ENCODE measurements around the gene S1PR3. TPM values are rescaled to one million over a fixed set of nuclear protein-coding genes. Genes with fewer than 3 reads are reported as not detected.

The S1PR3 gene
- total RNA-seq, 5 donors from 2014 or later (not counting 1 experiment from before 2014, with no cell fraction given) = 0.07 to 0.23 (median 0.12) TPM

DNA sequence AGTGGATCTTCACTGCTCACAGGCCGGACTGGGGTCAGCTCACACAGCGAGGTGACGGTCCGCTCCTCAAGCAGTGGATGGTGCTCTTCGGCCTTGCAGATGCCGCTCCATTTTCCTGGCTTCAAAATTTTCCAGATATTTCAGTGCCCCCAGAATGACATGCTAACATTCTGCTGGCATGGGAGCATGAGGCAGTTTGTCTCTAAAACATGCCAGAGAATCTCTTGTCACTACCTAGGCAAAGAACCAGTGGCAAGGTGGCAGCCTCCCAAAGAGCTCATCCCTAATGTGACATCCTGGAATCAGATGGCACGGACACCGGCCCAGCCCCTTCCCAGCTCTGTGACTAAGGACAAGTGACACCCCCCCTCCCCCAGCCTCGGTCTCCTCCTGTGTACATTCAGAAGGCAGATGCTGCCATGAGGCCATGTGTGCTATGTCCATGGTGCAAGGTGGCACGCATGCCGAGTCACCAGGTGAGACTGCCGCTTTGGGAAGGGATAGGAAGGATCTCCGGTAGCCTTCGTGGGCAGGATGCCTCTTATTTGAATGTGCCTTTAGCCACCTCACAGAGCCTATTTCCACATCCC lies 2.7 kb downstream of the S1PR3 start:
- H3K27ac Mint-ChIP-seq = no peak overlapping the region
- Histone ChIP-seq H3K36me3 (ENCODE audit: control insufficient read depth in 2 of 2, extremely low read depth in 1 of 2, insufficient read depth in 1 of 2, low read length in 1 of 2) (no peaks in the 10 kb centered on the region), H3K4me1 (ENCODE audit: control insufficient read depth in 1 of 2, extremely low read depth in 1 of 2, insufficient read depth in 2 of 2, low read length in 2 of 2) (peaks cover 6 to 22% of the 10 kb centered on the region in 2 experiments), H3K27ac (ENCODE audit: low read length) (no peak overlapping the region), H3K9me3 (no peaks in the 10 kb centered on the region), H3K4me3 (ENCODE audit: control insufficient read depth in 1 of 2, extremely low read depth in 1 of 2, low read length in 1 of 2) (no peak overlapping the region), H3K27me3 (replicated peaks in 1 of 2; ENCODE audit: control insufficient read depth in 2 of 2, extremely low read depth in 1 of 2, insufficient read depth in 2 of 2, low read length in 1 of 2) (peaks cover 0 to 35% of the 10 kb centered on the region in 2 experiments)
- 95% methylated on average over 6 of the region's 14 CpGs for WGBS (ENCODE audit: insufficient coverage)
- H3K36me3 Mint-ChIP-seq = no peaks in the 10 kb centered on the region
- DNase-seq (no peak), ATAC-seq (replicated peaks in 1 of 4) (no peak)
- no peak overlapping the region for H3K4me3 Mint-ChIP-seq
- H3K27me3 Mint-ChIP-seq = peaks cover 42 to 51% of the 10 kb centered on the region in 2 donors
- CTCF ChIA-PET = interaction anchor here in 1 of 2 donors (0.6 kb wide), 1 partner anchor 131 kb away, joined by 4 read pairs; no protein-coding TSS in a partner anchor
- POLR2A ChIA-PET = no interaction called here
- H3K9me3 Mint-ChIP-seq = no peaks in the 10 kb centered on the region
- peaks cover 14 to 23% (median 21%) of the 10 kb centered on the region in 3 donors for H3K4me1 Mint-ChIP-seq

DNA sequence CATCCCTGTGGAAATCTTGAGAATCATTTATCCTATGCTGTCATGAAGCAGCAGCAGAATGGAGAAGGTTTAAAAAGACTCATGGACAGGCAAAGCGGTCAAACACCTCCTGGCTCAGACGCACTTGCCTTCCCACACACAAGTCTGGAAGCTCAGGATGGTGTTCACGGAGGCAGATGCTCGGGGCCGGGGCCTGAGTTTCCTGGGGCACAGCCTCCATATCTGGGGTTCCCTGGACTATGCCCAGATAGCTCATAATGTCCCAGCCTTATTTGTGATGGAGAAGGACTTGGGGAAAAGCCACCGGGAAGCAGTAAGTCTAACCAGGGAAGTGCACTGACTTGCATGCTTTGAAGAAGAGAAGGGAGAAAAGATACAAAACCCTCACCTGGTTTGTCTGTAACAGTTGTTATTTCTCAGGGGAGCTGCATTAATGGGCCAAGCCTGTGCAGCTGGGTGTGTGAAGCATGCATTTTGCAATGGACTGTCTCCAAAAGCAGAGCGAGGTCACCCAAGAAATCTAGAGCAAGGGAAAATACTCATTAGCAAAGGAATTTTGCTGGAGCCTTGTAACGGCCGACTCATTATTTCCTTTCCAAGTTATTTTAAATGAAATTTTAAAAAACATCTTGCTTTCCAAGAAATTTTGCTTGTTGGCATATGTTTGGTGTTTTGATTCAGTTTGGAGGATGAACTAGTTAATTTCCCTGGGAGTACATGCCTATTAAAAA lies 3.4 kb downstream of the S1PR3 start:
- H3K27ac Mint-ChIP-seq = no peak overlapping the region
- Histone ChIP-seq H3K4me1 (ENCODE audit: control insufficient read depth in 1 of 2, extremely low read depth in 1 of 2, insufficient read depth in 2 of 2, low read length in 2 of 2) (peaks cover 6 to 18% of the 10 kb centered on the region in 2 experiments), H3K36me3 (ENCODE audit: control insufficient read depth in 2 of 2, extremely low read depth in 1 of 2, insufficient read depth in 1 of 2, low read length in 1 of 2) (no peaks in the 10 kb centered on the region), H3K9me3 (no peaks in the 10 kb centered on the region), H3K27me3 (replicated peaks in 1 of 2; ENCODE audit: control insufficient read depth in 2 of 2, extremely low read depth in 1 of 2, insufficient read depth in 2 of 2, low read length in 1 of 2) (peaks cover 0 to 35% of the 10 kb centered on the region in 2 experiments), H3K4me3 (ENCODE audit: control insufficient read depth in 1 of 2, extremely low read depth in 1 of 2, low read length in 1 of 2) (no peak overlapping the region), H3K27ac (ENCODE audit: low read length) (no peak overlapping the region)
- no peaks in the 10 kb centered on the region for H3K9me3 Mint-ChIP-seq
- no peak overlapping the region for H3K4me3 Mint-ChIP-seq
- ChIA-PET CTCF (interaction anchor here in 1 of 2 donors (0.6 kb wide), 1 partner anchor 132 kb away, joined by 4 read pairs; no protein-coding TSS in a partner anchor), POLR2A (no interaction called here)
- DNase-seq (no peak), ATAC-seq (replicated peaks in 1 of 4) (no peak)
- H3K36me3 Mint-ChIP-seq = no peaks in the 10 kb centered on the region
- peaks cover 7 to 16% (median 14%) of the 10 kb centered on the region in 3 donors for H3K4me1 Mint-ChIP-seq
- peaks cover 37 to 44% of the 10 kb centered on the region in 2 donors for H3K27me3 Mint-ChIP-seq
- 83% methylated on average over 2 of the region's 9 CpGs for WGBS (ENCODE audit: insufficient coverage)

DNA sequence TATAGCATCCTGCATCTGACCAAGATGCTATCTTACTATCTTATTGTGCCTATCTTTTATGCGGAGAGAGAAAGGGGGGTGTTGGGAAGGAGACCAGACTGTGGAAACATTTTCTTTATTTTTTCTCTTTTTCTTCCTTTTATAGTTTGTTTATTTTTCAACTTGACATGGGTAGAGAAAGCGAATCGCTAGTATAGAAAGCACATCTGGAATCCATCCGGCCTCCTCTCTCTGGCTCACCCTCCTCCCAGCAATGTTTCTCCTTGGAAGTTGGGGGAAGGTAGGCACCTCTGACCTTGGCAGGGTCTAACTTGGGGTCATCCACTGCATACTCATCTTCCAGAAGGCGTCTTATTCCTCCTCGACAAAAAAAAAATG lies 3.9 kb downstream of the S1PR3 start:
- Histone ChIP-seq H3K27ac (ENCODE audit: low read length) (no peak overlapping the region), H3K4me3 (ENCODE audit: control insufficient read depth in 1 of 2, extremely low read depth in 1 of 2, low read length in 1 of 2) (no peak overlapping the region), H3K36me3 (ENCODE audit: control insufficient read depth in 2 of 2, extremely low read depth in 1 of 2, insufficient read depth in 1 of 2, low read length in 1 of 2) (no peaks in the 10 kb centered on the region), H3K9me3 (no peaks in the 10 kb centered on the region), H3K4me1 (ENCODE audit: control insufficient read depth in 1 of 2, extremely low read depth in 1 of 2, insufficient read depth in 2 of 2, low read length in 2 of 2) (peaks cover 6 to 12% of the 10 kb centered on the region in 2 experiments), H3K27me3 (replicated peaks in 1 of 2; ENCODE audit: control insufficient read depth in 2 of 2, extremely low read depth in 1 of 2, insufficient read depth in 2 of 2, low read length in 1 of 2) (peaks cover 0 to 30% of the 10 kb centered on the region in 2 experiments)
- Mint-ChIP-seq H3K4me3 (no peak overlapping the region), H3K9me3 (no peaks in the 10 kb centered on the region), H3K27me3 (peaks cover 35 to 41% of the 10 kb centered on the region in 2 donors), H3K4me1 (peaks cover 7 to 11% (median 9%) of the 10 kb centered on the region in 3 donors), H3K27ac (no peak overlapping the region), H3K36me3 (no peaks in the 10 kb centered on the region)
- ATAC-seq (replicated peaks in 1 of 4) = no peak
- CTCF ChIA-PET = no interaction called here
- no peak for DNase-seq
- WGBS (ENCODE audit: insufficient coverage) = no CpG with 5 or more reads among the region's 6 CpGs
- POLR2A ChIA-PET = no interaction called here

DNA sequence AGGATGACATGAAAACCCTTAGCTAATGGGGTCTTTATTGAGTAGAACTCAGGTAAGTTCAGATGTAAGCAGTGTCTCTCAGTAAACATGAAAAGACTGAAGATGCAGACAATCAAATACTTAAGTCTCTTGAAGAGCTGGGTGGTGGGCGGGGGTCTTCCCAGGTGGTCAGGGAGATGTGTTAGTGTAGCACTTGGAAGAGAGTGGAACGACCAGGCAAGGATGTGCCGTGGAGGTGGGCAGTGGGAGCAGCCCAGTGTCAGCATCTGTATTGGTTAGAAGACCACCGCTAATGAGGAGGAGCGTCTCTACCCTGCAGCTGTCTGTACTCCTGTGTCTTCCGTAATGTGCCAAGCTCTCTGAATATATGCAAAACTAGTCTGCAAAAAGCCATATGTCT lies 4.4 kb downstream of the S1PR3 start:
- no peak overlapping the region for H3K4me3 Mint-ChIP-seq
- ChIA-PET POLR2A (no interaction called here), CTCF (no interaction called here)
- H3K27me3 ChIP-seq (replicated peaks in 1 of 2; ENCODE audit: control insufficient read depth in 2 of 2, extremely low read depth in 1 of 2, insufficient read depth in 2 of 2, low read length in 1 of 2) = peaks cover 0 to 26% of the 10 kb centered on the region in 2 experiments
- no peak overlapping the region for H3K27ac ChIP-seq (ENCODE audit: low read length)
- peaks cover 6 to 9% (median 7%) of the 10 kb centered on the region in 3 donors for H3K4me1 Mint-ChIP-seq
- peaks cover 31 to 37% of the 10 kb centered on the region in 2 donors for H3K27me3 Mint-ChIP-seq
- H3K27ac Mint-ChIP-seq = no peak overlapping the region
- H3K9me3 ChIP-seq = no peaks in the 10 kb centered on the region
- H3K4me3 ChIP-seq (ENCODE audit: control insufficient read depth in 1 of 2, extremely low read depth in 1 of 2, low read length in 1 of 2) = no peak overlapping the region
- WGBS (ENCODE audit: insufficient coverage) = 78% methylated on average over 5 of the region's 6 CpGs
- ATAC-seq (replicated peaks in 1 of 4) = no peak
- no peaks in the 10 kb centered on the region for H3K9me3 Mint-ChIP-seq
- H3K36me3 Mint-ChIP-seq = no peaks in the 10 kb centered on the region
- peaks cover 6 to 10% of the 10 kb centered on the region in 2 experiments for H3K4me1 ChIP-seq (ENCODE audit: control insufficient read depth in 1 of 2, extremely low read depth in 1 of 2, insufficient read depth in 2 of 2, low read length in 2 of 2)
- DNase-seq = no peak
- H3K36me3 ChIP-seq (ENCODE audit: control insufficient read depth in 2 of 2, extremely low read depth in 1 of 2, insufficient read depth in 1 of 2, low read length in 1 of 2) = no peaks in the 10 kb centered on the region

DNA sequence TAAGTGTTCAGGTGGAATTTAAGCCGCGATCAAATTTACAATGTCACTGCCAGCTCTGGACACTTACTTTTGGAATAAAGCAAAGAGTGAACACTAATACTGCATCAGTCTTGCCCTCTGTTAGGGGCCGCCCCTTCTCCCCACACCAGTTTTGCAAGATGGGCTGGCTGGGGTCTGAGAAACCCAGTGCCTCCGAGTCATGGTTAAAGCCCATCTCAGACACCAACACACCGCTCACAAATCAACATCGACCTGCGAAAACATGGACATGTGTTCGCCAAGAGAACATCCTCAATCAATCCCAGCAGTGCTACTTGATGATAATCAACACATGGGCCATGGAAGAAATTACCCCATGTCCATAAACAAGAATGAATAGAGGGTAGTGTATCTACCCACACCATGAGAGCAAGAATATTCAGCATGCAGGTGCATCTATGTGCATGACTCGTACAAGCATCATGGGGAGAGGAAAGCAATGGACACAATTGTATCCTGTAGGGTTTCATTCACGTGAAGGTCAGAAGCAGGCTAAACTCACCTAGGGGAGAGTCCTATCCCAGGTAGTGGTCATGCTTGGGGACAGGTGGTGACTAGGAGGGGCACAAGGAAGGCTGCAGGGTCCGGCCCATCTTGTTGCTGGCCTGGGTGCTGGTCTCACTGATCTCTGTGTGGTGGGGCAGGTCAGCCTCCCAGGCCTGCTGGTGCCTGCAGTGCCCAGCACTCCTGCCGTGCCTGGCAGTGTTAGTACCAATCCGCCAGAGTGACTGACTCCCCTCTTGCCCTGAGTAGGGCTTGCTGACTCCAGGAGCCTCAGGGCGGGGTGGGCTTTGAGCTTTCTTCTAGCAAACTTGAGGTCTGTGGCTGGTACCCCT lies 5.0 kb downstream of the S1PR3 start:
- H3K9me3 Mint-ChIP-seq = no peaks in the 10 kb centered on the region
- Histone ChIP-seq H3K36me3 (ENCODE audit: control insufficient read depth in 2 of 2, extremely low read depth in 1 of 2, insufficient read depth in 1 of 2, low read length in 1 of 2) (no peaks in the 10 kb centered on the region), H3K4me3 (ENCODE audit: control insufficient read depth in 1 of 2, extremely low read depth in 1 of 2, low read length in 1 of 2) (no peak overlapping the region), H3K27ac (ENCODE audit: low read length) (no peak overlapping the region), H3K4me1 (ENCODE audit: control insufficient read depth in 1 of 2, extremely low read depth in 1 of 2, insufficient read depth in 2 of 2, low read length in 2 of 2) (peaks cover 6 to 12% of the 10 kb centered on the region in 2 experiments), H3K9me3 (no peaks in the 10 kb centered on the region), H3K27me3 (replicated peaks in 1 of 2; ENCODE audit: control insufficient read depth in 2 of 2, extremely low read depth in 1 of 2, insufficient read depth in 2 of 2, low read length in 1 of 2) (peaks cover 0 to 25% of the 10 kb centered on the region in 2 experiments)
- ChIA-PET POLR2A (no interaction called here), CTCF (no interaction called here)
- peaks cover 11 to 16% (median 12%) of the 10 kb centered on the region in 3 donors for H3K4me1 Mint-ChIP-seq
- ATAC-seq (replicated peaks in 1 of 4) (no peak), DNase-seq (no peak)
- H3K36me3 Mint-ChIP-seq = no peaks in the 10 kb centered on the region
- 91% methylated on average over 7 of the region's 14 CpGs for WGBS (ENCODE audit: insufficient coverage)
- peaks cover 34 to 37% of the 10 kb centered on the region in 2 donors for H3K27me3 Mint-ChIP-seq
- H3K27ac Mint-ChIP-seq = no peak overlapping the region
- H3K4me3 Mint-ChIP-seq = no peak overlapping the region

DNA sequence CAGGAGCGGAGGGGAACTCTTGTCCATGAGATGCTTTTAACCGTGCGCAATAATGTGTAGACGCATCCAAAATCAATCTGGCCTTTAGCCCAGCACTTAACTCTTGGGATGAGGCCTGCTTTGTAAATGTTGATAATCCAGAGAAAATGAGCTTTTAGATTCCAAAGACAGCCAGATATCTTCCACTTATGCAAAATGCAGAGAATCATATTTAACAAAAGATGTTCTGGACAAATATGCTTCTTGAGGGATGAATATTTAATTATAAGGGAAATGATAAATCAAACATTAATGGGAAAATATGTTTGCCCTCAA lies 5.6 kb downstream of the S1PR3 start:
- no peak overlapping the region for H3K4me3 Mint-ChIP-seq
- CTCF ChIA-PET = no interaction called here
- no peak overlapping the region for H3K27ac Mint-ChIP-seq
- DNase-seq (no peak), ATAC-seq (replicated peaks in 1 of 4) (no peak)
- peaks cover 4 to 9% of the 10 kb centered on the region in 2 experiments for H3K4me1 ChIP-seq (ENCODE audit: control insufficient read depth in 1 of 2, extremely low read depth in 1 of 2, insufficient read depth in 2 of 2, low read length in 2 of 2)
- H3K36me3 ChIP-seq (ENCODE audit: control insufficient read depth in 2 of 2, extremely low read depth in 1 of 2, insufficient read depth in 1 of 2, low read length in 1 of 2) = no peaks in the 10 kb centered on the region
- 100% methylated on average over 1 of the region's 4 CpGs for WGBS (ENCODE audit: insufficient coverage)
- no peak overlapping the region for H3K4me3 ChIP-seq (ENCODE audit: control insufficient read depth in 1 of 2, extremely low read depth in 1 of 2, low read length in 1 of 2)
- H3K36me3 Mint-ChIP-seq = no peaks in the 10 kb centered on the region
- no peaks in the 10 kb centered on the region for H3K9me3 Mint-ChIP-seq
- peaks cover 9 to 13% (median 9%) of the 10 kb centered on the region in 3 donors for H3K4me1 Mint-ChIP-seq
- H3K27ac ChIP-seq (ENCODE audit: low read length) = no peak overlapping the region
- H3K27me3 ChIP-seq (replicated peaks in 1 of 2; ENCODE audit: control insufficient read depth in 2 of 2, extremely low read depth in 1 of 2, insufficient read depth in 2 of 2, low read length in 1 of 2) = peaks cover 0 to 28% of the 10 kb centered on the region in 2 experiments
- H3K9me3 ChIP-seq = no peaks in the 10 kb centered on the region
- POLR2A ChIA-PET = no interaction called here
- peaks cover 33 to 39% of the 10 kb centered on the region in 2 donors for H3K27me3 Mint-ChIP-seq
